PC-3 (cell line): ENCODE data around the gene CEPT1.

Experiments used
- CTCF ChIP-seq: fragments of 300-600 bp; sonication (generic); conservative IDR thresholded peaks from 2 replicates; pipeline ENCODE4 v1.5.1; 2017; ENCODE audit warnings: antibody characterized with exemption, low read depth, mild to moderate bottlenecking, low read length
- EZH2phosphoT487 ChIP-seq: fragments of 300-600 bp; sonication (generic); IDR thresholded peaks from 2 replicates; pipeline ENCODE4 v1.6.1; 2018; ENCODE audit warnings: mild to moderate bottlenecking, antibody characterized with exemption, low read length, borderline replicate concordance

- TF ChIP-seq CTCF = no peak
- no peak for TF ChIP-seq EZH2phosphoT487
Observed at GRCh38 chr1:111216751-111217150, 76.7 kb downstream of the CEPT1 start.
